Right atrium auricular region (tissue), 2 donors: ENCODE measurements around the gene SPPL3. TPM values are rescaled to one million over a fixed set of nuclear protein-coding genes. Genes with fewer than 3 reads are reported as not detected.

Experiments used
- DNase-seq: peaks from one replicate; pipeline ENCODE4 v3.0.0-alpha.2; 2019; ENCODE audit warnings: low spot score
- H3K27ac ChIP-seq, 2 donors: fragments of 200-600 bp; sonication (generic); 1 replicate in 1 of 2; 2 replicates in 1 of 2; pipeline ENCODE4 v1.5.1; 2016 to 2019
- H3K27me3 ChIP-seq, 2 donors: fragments of 200-600 bp; sonication (generic); one replicate each; pipeline versions ENCODE4 v1.5.1 to v1.6.0; 2017 to 2019
- H3K36me3 ChIP-seq: fragments of 200-600 bp; sonication (generic); one replicate; pipeline ENCODE4 v1.5.1; 2016
- H3K4me1 ChIP-seq, 2 donors: fragments of 200-600 bp; sonication (generic); one replicate each; pipeline versions ENCODE4 v1.5.1 to v1.6.0; 2017 to 2019
- H3K4me3 ChIP-seq, 2 donors: fragments of 200-600 bp; sonication (generic); 1 replicate in 1 of 2; 2 replicates in 1 of 2; pipeline ENCODE4 v1.5.1; 2017 to 2019; ENCODE audit warnings: mild to moderate bottlenecking in 1 of 2, moderate library complexity in 1 of 2
- H3K9me3 ChIP-seq, 2 donors: fragments of 200-600 bp; sonication (generic); one replicate each; pipeline ENCODE4 v1.5.1; 2019
- total RNA-seq, 2 donors: library from RNA; depleted of rRNA; stranded (reverse); fragments of >200 nt; gene quantifications; one replicate each; pipeline ENCODE4 v1.1.0, GENCODE V29; 2016
- TF ChIP-seq, protein P1 (sequence below), 2 donors: fragments of 200-600 bp; sonication (generic); IDR thresholded peaks; one replicate each; pipeline ENCODE4 v1.5.1; 2019; ENCODE audit warnings: antibody characterized with exemption in 2 of 2

The SPPL3 gene
- total RNA-seq, 2 donors from 2014 or later: 13.8 to 16.5 TPM

DNA sequence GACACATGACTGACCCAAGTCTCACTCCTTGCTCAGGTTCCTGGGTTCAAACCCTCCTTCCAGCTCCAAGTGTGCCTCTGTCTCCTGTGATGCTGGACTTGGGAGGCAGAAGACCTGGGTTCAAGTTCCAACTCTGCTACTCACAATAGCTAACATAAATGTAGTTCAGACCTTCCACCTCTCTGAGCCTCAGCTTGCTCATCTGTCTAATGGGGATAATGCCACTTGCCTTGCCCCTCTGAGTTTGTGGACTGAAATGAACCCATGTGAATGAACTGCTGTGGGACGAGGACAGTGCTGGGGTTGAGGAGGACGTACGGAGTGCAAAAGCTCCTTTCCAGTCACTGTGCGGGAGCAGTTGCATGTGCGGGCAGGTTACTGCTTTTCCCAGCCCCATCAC lies 137.6 kb downstream of the SPPL3 start:
- Histone ChIP-seq H3K4me3 (no peak overlapping the region), H3K27me3 (no peaks in the 10 kb centered on the region), H3K4me1 (peaks cover 0 to 9% of the 10 kb centered on the region in 2 donors), H3K36me3 (peaks cover 48% of the 10 kb centered on the region), H3K9me3 (no peaks in the 10 kb centered on the region), H3K27ac (no peak overlapping the region)
- no peak for DNase-seq
- TF ChIP-seq, protein P1, sequence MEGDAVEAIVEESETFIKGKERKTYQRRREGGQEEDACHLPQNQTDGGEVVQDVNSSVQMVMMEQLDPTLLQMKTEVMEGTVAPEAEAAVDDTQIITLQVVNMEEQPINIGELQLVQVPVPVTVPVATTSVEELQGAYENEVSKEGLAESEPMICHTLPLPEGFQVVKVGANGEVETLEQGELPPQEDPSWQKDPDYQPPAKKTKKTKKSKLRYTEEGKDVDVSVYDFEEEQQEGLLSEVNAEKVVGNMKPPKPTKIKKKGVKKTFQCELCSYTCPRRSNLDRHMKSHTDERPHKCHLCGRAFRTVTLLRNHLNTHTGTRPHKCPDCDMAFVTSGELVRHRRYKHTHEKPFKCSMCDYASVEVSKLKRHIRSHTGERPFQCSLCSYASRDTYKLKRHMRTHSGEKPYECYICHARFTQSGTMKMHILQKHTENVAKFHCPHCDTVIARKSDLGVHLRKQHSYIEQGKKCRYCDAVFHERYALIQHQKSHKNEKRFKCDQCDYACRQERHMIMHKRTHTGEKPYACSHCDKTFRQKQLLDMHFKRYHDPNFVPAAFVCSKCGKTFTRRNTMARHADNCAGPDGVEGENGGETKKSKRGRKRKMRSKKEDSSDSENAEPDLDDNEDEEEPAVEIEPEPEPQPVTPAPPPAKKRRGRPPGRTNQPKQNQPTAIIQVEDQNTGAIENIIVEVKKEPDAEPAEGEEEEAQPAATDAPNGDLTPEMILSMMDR (IDR thresholded peaks at IDR 0.05): no peak

- TF ChIP-seq, protein P1 (IDR thresholded peaks at IDR 0.05): no peak
- Histone ChIP-seq H3K4me3 (no peak overlapping the region), H3K36me3 (peaks cover 48% of the 10 kb centered on the region), H3K27me3 (no peaks in the 10 kb centered on the region), H3K4me1 (peaks cover 0 to 19% of the 10 kb centered on the region in 2 donors), H3K27ac (no peak overlapping the region), H3K9me3 (no peaks in the 10 kb centered on the region)
- DNase-seq: no peak
Observed at GRCh38 chr12:120764816-120765215, 139.3 kb downstream of the SPPL3 start.

DNA sequence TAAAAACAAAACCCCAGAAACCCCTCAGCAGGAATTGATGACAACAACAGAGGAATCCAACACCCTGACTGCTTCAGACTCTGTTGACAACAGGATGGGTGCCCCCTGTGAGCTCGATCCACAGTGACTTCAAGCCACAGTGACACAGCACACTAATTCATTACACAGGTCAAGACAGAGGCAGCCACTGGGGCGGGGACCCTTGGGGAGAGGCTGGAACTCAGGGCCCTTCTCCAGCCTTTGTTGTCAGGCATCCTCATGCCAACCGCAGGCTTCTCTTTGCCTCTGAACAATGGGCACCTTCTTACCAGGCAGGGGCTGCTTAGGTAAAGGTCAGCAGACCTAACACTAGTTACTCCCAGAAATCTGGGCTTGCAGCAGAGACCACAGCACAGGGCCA lies 140.9 kb downstream of the SPPL3 start:
- no peak overlapping the region for H3K27ac ChIP-seq
- peaks cover 0 to 19% of the 10 kb centered on the region in 2 donors for H3K4me1 ChIP-seq
- TF ChIP-seq, protein P1 (IDR thresholded peaks at IDR 0.05): no peak
- no peaks in the 10 kb centered on the region for H3K27me3 ChIP-seq
- H3K4me3 ChIP-seq: no peak overlapping the region
- DNase-seq: no peak
- H3K9me3 ChIP-seq: no peaks in the 10 kb centered on the region
- H3K36me3 ChIP-seq: peaks cover 39% of the 10 kb centered on the region

- Histone ChIP-seq H3K27me3 (no peaks in the 10 kb centered on the region), H3K36me3 (peaks cover 27% of the 10 kb centered on the region), H3K4me3 (no peak overlapping the region), H3K9me3 (no peaks in the 10 kb centered on the region), H3K4me1 (peaks cover 0 to 19% of the 10 kb centered on the region in 2 donors), H3K27ac (peak overlapping the region; percentile 74 to 85)
- no peak for DNase-seq
- TF ChIP-seq, protein P1 (IDR thresholded peaks at IDR 0.05): no peak
Observed at GRCh38 chr12:120762086-120762485, 142.1 kb downstream of the SPPL3 start.

DNA sequence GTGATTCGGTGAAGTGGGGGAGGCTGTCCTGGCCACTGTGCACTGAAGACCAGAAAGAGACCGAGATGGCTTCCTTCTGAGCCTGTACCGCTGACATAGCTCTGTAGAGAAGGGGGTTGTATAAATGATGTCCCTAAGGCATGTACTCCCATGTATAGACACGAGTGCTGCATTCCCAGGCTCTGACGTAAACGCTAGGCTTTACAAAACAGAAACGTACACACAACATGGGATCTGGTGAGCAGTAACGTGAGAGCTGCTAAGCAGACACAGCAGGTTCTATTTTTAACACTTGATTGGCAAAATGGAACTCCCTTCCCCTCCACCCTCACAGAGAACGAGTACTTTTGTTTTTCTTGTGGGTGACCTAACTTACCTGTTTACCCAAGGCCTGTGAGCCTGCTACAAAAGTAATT lies 142.6 kb downstream of the SPPL3 start:
- TF ChIP-seq, protein P1 (IDR thresholded peaks at IDR 0.05): no peak
- peaks cover 22% of the 10 kb centered on the region for H3K36me3 ChIP-seq
- H3K9me3 ChIP-seq: no peaks in the 10 kb centered on the region
- H3K4me3 ChIP-seq: no peak overlapping the region
- H3K4me1 ChIP-seq: peaks cover 0 to 19% of the 10 kb centered on the region in 2 donors
- peak overlapping the region; percentile 74 to 85 for H3K27ac ChIP-seq
- DNase-seq: peak; percentile 59
- no peaks in the 10 kb centered on the region for H3K27me3 ChIP-seq
